GM13976 (cell line): ENCODE measurements around the gene PIEZO2.
"Not testable (repeated sequence)": the region's sequence is repeated elsewhere in the genome, so short reads cannot be mapped to it uniquely, and the experiment has no call there.

Experiments
- DNase-seq: peaks from one replicate; pipeline ENCODE4 v3.0.0; 2012; ENCODE audit warnings: low spot score
- CTCF ChIP-seq: IDR thresholded peaks from 2 replicates; pipeline ENCODE4 v1.5.1; 2012; ENCODE audit warnings: borderline replicate concordance, mild to moderate bottlenecking; ENCODE audit not compliant: insufficient read depth; ENCODE audit errors: extremely low read depth, missing control alignments, control extremely low read depth
- in situ Hi-C: fragments of 300-500 bp; cut with MboI; formaldehyde crosslinking; loops from one replicate; pipeline ENCODE4 v1.12.0; 2022; ENCODE audit warnings: low sequenced_read_pairs, mixed read lengths, inconsistent platforms; ENCODE audit not compliant: unreplicated experiment

PIEZO2 gene

GRCh38 chr18:11149441-11150270 lies at the start of gene PIEZO2:
PIEZO2 (minus strand) TSS chr18:11149569; CDS start chr18:11148588, 981 bp downstream.
- peak; percentile 96 for DNase-seq

GRCh38 chr18:11183637-11184036 lies 34.3 kb upstream of the PIEZO2 start:
- TF ChIP-seq CTCF, result no peak
- in situ Hi-C loops, result no loop called here
- DNase-seq, result no peak

More at GRCh38 chr18:11149441-11150270, at the start of gene PIEZO2:
- in situ Hi-C loops, result loop anchor here (10.0 to 25.0 kb wide), 3 partner anchors 112 to 587 kb away; no protein-coding TSS in a partner anchor
- no peak for TF ChIP-seq CTCF

- DNase-seq, in situ Hi-C loops: not testable (repeated sequence)
Measured at GRCh38 chr18:11181629-11182028, 32.3 kb upstream of the PIEZO2 start.

- TF ChIP-seq CTCF, result no peak
- in situ Hi-C loops, result no loop called here
- DNase-seq, result no peak
Measured at GRCh38 chr18:11179959-11180519, 30.7 kb upstream of the PIEZO2 start.

DNA sequence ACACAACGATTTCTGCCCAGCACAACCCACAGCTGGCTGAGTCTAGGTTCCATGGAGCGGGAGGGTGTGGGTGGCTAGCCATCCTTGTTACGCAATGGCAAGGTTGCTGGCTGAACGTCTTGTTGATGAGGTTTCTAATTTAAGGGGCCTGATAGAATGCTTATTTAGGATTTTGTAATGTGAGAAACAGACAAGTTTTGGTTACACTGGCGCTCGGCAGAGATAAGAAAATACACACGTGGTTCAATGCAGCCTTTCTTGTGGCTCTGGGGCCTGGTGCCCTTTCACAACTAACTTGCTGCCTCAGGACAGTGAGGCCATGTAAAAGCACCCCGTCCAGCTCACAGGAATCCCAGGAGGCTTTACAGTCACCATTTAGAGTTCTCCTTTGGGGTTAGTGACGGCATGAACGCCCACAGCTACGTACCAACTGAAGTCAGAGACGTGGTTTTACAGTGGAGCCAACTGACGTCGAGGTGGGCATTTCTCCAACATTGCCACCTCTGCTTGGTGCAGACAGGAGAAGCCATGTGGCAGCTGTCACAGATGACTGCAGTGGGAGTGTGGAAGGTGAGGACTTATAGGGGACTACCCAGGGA lies 29.7 kb upstream of the PIEZO2 start:
- in situ Hi-C loops, result no loop called here
- TF ChIP-seq CTCF, result no peak
- DNase-seq, result no peak

GRCh38 chr18:11177382-11177781 lies 28.0 kb upstream of the PIEZO2 start:
- TF ChIP-seq CTCF, result no peak
- DNase-seq, result no peak
- in situ Hi-C loops, result no loop called here

- in situ Hi-C loops, result no loop called here
- TF ChIP-seq CTCF, result no peak
- no peak for DNase-seq
Measured at GRCh38 chr18:11176481-11176881, 27.1 kb upstream of the PIEZO2 start.
